PFSK-1 (cell line): Measurements from ENCODE around the gene SPDEF. TPM values are rescaled to one million over a fixed set of nuclear protein-coding genes. Genes with fewer than 3 reads are reported as not detected.

Source experiments
- FOXP2 ChIP-seq: optimal IDR thresholded peaks from 2 replicates; pipeline ENCODE3; 2011; ENCODE audit warnings: borderline replicate concordance, control low read depth, inconsistent platforms; ENCODE audit not compliant: insufficient read depth; ENCODE audit errors: extremely low read length, extremely low read depth
- POLR2AphosphoS5 ChIP-seq: IDR thresholded peaks from 2 replicates; pipeline ENCODE4 v1.6.1; 2012; ENCODE audit warnings: low read depth, mild to moderate bottlenecking, control low read depth, low read length, moderate library complexity
- REST ChIP-seq, 2 experiments: IDR thresholded peaks; 2 replicates each; pipeline versions ENCODE4 v1.6.1 to v1.8.0; 2011 to 2012; ENCODE audit warnings: low read depth in 2 of 2, low read length in 2 of 2, control low read depth in 1 of 2, inconsistent platforms in 1 of 2, mild to moderate bottlenecking in 1 of 2, moderate library complexity in 1 of 2; ENCODE audit not compliant: insufficient read depth in 1 of 2
- SIN3A ChIP-seq: IDR thresholded peaks from 2 replicates; pipeline ENCODE4 v1.6.1; 2012; ENCODE audit warnings: mild to moderate bottlenecking, low read length, moderate library complexity, borderline replicate concordance; ENCODE audit not compliant: insufficient read depth
- TAF1 ChIP-seq: IDR thresholded peaks from 2 replicates; pipeline ENCODE4 v1.6.1; 2012; ENCODE audit warnings: low read length, control low read depth, borderline replicate concordance; ENCODE audit not compliant: insufficient read depth
- polyA plus RNA-seq: library from polyadenylated mRNA; unstranded; fragments of >200 nt; gene quantifications from one replicate; pipeline ENCODE4 v1.2.1, GENCODE V29; 2012; ENCODE audit warnings: low read depth, missing spikeins; ENCODE audit not compliant: insufficient read length

The SPDEF gene
- polyA plus RNA-seq: not detected

- TF ChIP-seq REST (IDR thresholded peaks at IDR 0.05; ENCODE audit: insufficient read depth in 1 of 2, low read depth in 2 of 2, low read length in 2 of 2) (no peak), FOXP2 (no peak), SIN3A (no peak), TAF1 (no peak), POLR2AphosphoS5 (no peak)
These were observed at the start of gene SPDEF for GRCh38 chr6:34556031-34556471. SPDEF (minus strand) TSS chr6:34556329; CDS start chr6:34544455, 11,874 bp downstream.

GRCh38 chr6:34603707-34604106 is 47.6 kb upstream of the SPDEF start:
- TF ChIP-seq TAF1 (no peak), FOXP2 (no peak), POLR2AphosphoS5 (no peak), REST (IDR thresholded peaks at IDR 0.05; ENCODE audit: insufficient read depth in 1 of 2, low read depth in 2 of 2, low read length in 2 of 2) (no peak)

GRCh38 chr6:34602318-34603111 is 46.4 kb upstream of the SPDEF start:
- TF ChIP-seq SIN3A: no peak
- no peak for TF ChIP-seq FOXP2
- TF ChIP-seq REST (IDR thresholded peaks at IDR 0.05; ENCODE audit: insufficient read depth in 1 of 2, low read depth in 2 of 2, low read length in 2 of 2): no peak
- TF ChIP-seq TAF1: no peak
- TF ChIP-seq POLR2AphosphoS5: no peak

GRCh38 chr6:34601706-34602105 is 45.6 kb upstream of the SPDEF start:
- no peak for TF ChIP-seq TAF1
- no peak for TF ChIP-seq FOXP2
- TF ChIP-seq POLR2AphosphoS5: no peak
- TF ChIP-seq SIN3A: no peak
- TF ChIP-seq REST (IDR thresholded peaks at IDR 0.05; ENCODE audit: insufficient read depth in 1 of 2, low read depth in 2 of 2, low read length in 2 of 2): no peak
